ENCODE data around the gene GRID2.

DNA sequence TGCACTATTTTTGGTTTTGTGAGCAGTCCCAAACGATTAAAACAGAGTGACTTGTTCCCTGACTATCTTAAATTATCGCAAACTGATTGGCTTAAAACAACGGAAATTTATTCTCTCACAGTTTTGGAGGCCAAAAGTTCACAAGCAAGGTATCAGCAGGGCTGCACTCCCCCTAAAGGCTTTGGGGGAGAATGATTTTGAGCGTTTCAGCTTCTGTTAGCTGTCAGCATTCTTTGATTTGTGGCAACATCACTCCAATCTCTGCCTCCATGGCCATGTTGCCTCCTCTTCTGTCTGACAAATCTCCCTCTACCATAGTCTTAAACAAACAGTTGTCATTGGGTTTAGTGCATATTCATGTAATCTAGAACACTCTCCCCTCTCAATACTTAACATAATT is 1065.2 kb downstream of the GRID2 start:
- TF ChIP-seq POLR2A (IDR thresholded peaks at IDR 0.05) = no peak
- TF ChIP-seq, protein P1, sequence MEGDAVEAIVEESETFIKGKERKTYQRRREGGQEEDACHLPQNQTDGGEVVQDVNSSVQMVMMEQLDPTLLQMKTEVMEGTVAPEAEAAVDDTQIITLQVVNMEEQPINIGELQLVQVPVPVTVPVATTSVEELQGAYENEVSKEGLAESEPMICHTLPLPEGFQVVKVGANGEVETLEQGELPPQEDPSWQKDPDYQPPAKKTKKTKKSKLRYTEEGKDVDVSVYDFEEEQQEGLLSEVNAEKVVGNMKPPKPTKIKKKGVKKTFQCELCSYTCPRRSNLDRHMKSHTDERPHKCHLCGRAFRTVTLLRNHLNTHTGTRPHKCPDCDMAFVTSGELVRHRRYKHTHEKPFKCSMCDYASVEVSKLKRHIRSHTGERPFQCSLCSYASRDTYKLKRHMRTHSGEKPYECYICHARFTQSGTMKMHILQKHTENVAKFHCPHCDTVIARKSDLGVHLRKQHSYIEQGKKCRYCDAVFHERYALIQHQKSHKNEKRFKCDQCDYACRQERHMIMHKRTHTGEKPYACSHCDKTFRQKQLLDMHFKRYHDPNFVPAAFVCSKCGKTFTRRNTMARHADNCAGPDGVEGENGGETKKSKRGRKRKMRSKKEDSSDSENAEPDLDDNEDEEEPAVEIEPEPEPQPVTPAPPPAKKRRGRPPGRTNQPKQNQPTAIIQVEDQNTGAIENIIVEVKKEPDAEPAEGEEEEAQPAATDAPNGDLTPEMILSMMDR (IDR thresholded peaks at IDR 0.05) = no peak

All from thyroid gland (tissue), 4 donors.